K562 (cell line): ENCODE data around the gene EPHB4. TPM values are rescaled to one million over a fixed set of nuclear protein-coding genes. Genes with fewer than 3 reads are reported as not detected.

Experiments used
- CHD2 ChIP-seq: IDR thresholded peaks from 2 replicates; pipeline ENCODE4 v1.6.1; 2011; ENCODE audit warnings: low read depth, low read length
- CXXC5 ChIP-seq: fragments of 250-450 bp; sonication (Bioruptor Pico); IDR thresholded peaks from 2 replicates; pipeline ENCODE4 v1.8.0; 2022; ENCODE audit warnings: inconsistent platforms, mild to moderate bottlenecking, moderate library complexity
- HDAC3 ChIP-seq: fragments of 450-650 bp; IDR thresholded peaks from 2 replicates; pipeline ENCODE4 v1.6.1; 2018; ENCODE audit warnings: borderline replicate concordance, mild to moderate bottlenecking, moderate library complexity; ENCODE audit not compliant: partially characterized antibody
- L3MBTL2 ChIP-seq: fragments of 450-650 bp; IDR thresholded peaks from 2 replicates; pipeline ENCODE4 v1.6.1; 2016; ENCODE audit warnings: mild to moderate bottlenecking, moderate library complexity
- NR4A1 ChIP-seq, 2 experiments: fragments of 250-450 bp in 1 of 2; fragments of 450-650 bp in 1 of 2; sonication (Bioruptor Pico) in 1 of 2; IDR thresholded peaks; 2 replicates each; pipeline versions ENCODE4 v1.4.0 to v1.6.1; 2016 to 2020; ENCODE audit warnings: mild to moderate bottlenecking in 2 of 2, missing compliant biosample characterization in 1 of 2, missing genetic modification characterization in 1 of 2, moderate library complexity in 1 of 2
- SPI1 ChIP-seq: IDR thresholded peaks from 2 replicates; pipeline ENCODE4 v1.6.1; 2011; ENCODE audit warnings: low read depth, low read length, control low read depth, borderline replicate concordance
- SRF ChIP-seq, 2 experiments: fragments of 250-450, 450-650 bp in 1 of 2; sonication (Bioruptor Pico) in 1 of 2; sonication (generic) in 1 of 2; formaldehyde crosslinking; IDR thresholded peaks; 2 replicates each; pipeline versions ENCODE4 v1.5.0 to v1.5.1; 2020 to 2022; ENCODE audit warnings: mild to moderate bottlenecking in 1 of 2, missing genetic modification reagents in 1 of 2
- ZNF121 ChIP-seq: sonication (generic); formaldehyde crosslinking; conservative IDR thresholded peaks from 2 replicates; pipeline ENCODE4 v1.8.0; 2022; ENCODE audit warnings: missing genetic modification reagents
- ZNF175 ChIP-seq: fragments of 200-800 bp; sonication (Bioruptor generic); IDR thresholded peaks from 2 replicates; pipeline ENCODE4 v1.6.1; 2016; ENCODE audit warnings: low read depth, mild to moderate bottlenecking, missing genetic modification characterization, missing compliant biosample characterization
- polyA plus RNA-seq, 8 experiments: library from polyadenylated mRNA; depleted of rRNA in 4 of 8; stranded (reverse) in 5 of 8; unstranded in 3 of 8; fragments of >200 nt; fragmentation: Nextera tagmentation in 2 of 8; fragmentation: Illumina TruSeq in 1 of 8; extraction: Ambion mirVana in 2 of 8; extraction: Trizol in 1 of 8; gene quantifications; 2 replicates each; pipeline versions ENCODE4 v1.2.1 to v1.2.3, GENCODE V29; 2011 to 2014; ENCODE audit warnings: inconsistent platforms in 1 of 8, missing spikeins in 1 of 8
- total RNA-seq, 7 experiments: library from RNA; depleted of rRNA in 6 of 7; stranded (reverse); fragments of >200 nt in 6 of 7; fragmentation: Illumina TruSeq in 2 of 7; extraction: Trizol in 2 of 7; gene quantifications; 2 replicates each; pipeline versions ENCODE4 v1.2.1 to v1.2.3, GENCODE V29; 2011 to 2021; ENCODE audit warnings: low replicate concordance in 1 of 7
- TF ChIP-seq, protein P1 (sequence below): IDR thresholded peaks from 3 replicates; pipeline ENCODE4 v1.6.1; 2011; ENCODE audit warnings: borderline replicate concordance, mild to moderate bottlenecking; ENCODE audit not compliant: insufficient read length, insufficient read depth
- TF ChIP-seq, protein P2 (sequence below): fragments of 450-650 bp; IDR thresholded peaks from one replicate; pipeline ENCODE4 v1.6.1; 2018; ENCODE audit warnings: mild to moderate bottlenecking, moderate library complexity; ENCODE audit not compliant: partially characterized antibody
- TF ChIP-seq, protein P3 (sequence below), 2 experiments: fragments of 450-650 bp in 1 of 2; IDR thresholded peaks; 2 replicates each; pipeline ENCODE4 v1.6.1; 2011 to 2017; ENCODE audit warnings: low read depth in 2 of 2, antibody characterized with exemption in 1 of 2, borderline replicate concordance in 1 of 2, low read length in 1 of 2, mild to moderate bottlenecking in 1 of 2, mixed read lengths in 1 of 2; ENCODE audit not compliant: control insufficient read depth in 1 of 2
- TF ChIP-seq, protein P4 (sequence below): fragments of 250-450 bp; sonication (Bioruptor Pico); IDR thresholded peaks from 2 replicates; pipeline ENCODE4 v1.8.0; 2022; ENCODE audit warnings: moderate library complexity, mild to moderate bottlenecking, inconsistent platforms
- TF ChIP-seq, protein P5 (sequence below): fragments of 450-650 bp; IDR thresholded peaks from 2 replicates; pipeline ENCODE4 v1.7.0; 2016; ENCODE audit warnings: borderline replicate concordance

EPHB4 gene
- total and polyA plus RNA-seq, 9 of the 15 experiments (the other 6 are each of a cell fraction or from before 2014, with no cell fraction given) = 1.2 to 82.1 (median 37.9) TPM

DNA sequence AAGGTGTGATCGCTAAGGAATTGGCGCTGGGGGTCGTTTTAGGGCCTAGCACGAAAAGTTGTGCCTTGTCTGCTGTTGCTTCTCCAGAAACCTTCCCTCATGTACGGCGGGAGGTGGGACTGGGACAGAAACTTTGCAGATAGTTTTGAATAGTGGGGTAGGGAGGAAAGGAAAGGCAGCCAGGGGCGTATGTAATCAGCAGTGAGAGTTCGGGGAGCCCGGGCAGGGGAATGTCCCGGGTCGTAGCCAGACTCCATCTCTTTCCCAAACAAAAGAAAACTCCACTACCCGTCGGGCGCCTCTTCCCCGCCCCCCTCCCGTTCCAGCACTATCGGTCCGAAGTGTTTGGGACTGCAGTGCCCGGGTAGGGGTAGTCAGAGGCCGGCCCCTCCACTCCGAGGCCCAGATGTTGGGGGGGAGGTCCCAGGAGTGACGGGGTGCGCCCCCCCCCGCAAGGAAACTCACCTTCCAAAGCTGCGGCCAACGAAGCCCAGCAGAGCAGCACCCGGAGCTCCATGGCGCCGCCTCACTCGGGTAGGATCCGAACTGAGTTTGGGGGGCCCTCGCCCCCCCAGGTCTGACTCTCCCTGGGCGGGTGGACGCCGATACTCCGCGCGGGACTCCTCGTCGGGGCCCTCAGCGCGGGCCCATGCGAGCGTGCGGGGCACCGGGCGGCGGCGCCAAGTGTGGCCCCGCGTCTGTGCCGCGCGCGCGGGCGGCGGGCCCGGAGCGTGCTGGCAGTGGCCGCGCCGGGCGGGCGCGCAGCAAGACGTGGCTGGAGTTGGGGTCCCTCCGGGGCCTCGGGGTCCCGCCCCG, 601 bp downstream of the EPHB4 start (continued):
- TF ChIP-seq SPI1 (no peak), ZNF121 (CRISPR knock-in tag) (no peak), CHD2 (no peak), NR4A1 (CRISPR knock-in tag; IDR thresholded peaks at IDR 0.05) (no peak), NR4A1 (tag; IDR thresholded peaks at IDR 0.05) (0 out of 2 replicates have a peak, but pooled peaks have one; percentile 34), CXXC5 (CRISPR knock-in tag) (peak; percentile 59), HDAC3 (no peak), L3MBTL2 (0 out of 2 replicates have a peak, but pooled peaks have one; percentile 11), ZNF175 (CRISPR knock-in tag) (no peak), SRF (CRISPR knock-in tag; IDR thresholded peaks at IDR 0.05) (0 out of 4 replicates have a peak, but pooled peaks of 1 of the 2 experiments have one; percentile 12)
- TF ChIP-seq, protein P1, sequence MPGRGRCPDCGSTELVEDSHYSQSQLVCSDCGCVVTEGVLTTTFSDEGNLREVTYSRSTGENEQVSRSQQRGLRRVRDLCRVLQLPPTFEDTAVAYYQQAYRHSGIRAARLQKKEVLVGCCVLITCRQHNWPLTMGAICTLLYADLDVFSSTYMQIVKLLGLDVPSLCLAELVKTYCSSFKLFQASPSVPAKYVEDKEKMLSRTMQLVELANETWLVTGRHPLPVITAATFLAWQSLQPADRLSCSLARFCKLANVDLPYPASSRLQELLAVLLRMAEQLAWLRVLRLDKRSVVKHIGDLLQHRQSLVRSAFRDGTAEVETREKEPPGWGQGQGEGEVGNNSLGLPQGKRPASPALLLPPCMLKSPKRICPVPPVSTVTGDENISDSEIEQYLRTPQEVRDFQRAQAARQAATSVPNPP = no peak
- TF ChIP-seq, protein P2, sequence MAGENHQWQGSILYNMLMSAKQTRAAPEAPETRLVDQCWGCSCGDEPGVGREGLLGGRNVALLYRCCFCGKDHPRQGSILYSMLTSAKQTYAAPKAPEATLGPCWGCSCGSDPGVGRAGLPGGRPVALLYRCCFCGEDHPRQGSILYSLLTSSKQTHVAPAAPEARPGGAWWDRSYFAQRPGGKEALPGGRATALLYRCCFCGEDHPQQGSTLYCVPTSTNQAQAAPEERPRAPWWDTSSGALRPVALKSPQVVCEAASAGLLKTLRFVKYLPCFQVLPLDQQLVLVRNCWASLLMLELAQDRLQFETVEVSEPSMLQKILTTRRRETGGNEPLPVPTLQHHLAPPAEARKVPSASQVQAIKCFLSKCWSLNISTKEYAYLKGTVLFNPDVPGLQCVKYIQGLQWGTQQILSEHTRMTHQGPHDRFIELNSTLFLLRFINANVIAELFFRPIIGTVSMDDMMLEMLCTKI = no peak
- TF ChIP-seq, protein P3, sequence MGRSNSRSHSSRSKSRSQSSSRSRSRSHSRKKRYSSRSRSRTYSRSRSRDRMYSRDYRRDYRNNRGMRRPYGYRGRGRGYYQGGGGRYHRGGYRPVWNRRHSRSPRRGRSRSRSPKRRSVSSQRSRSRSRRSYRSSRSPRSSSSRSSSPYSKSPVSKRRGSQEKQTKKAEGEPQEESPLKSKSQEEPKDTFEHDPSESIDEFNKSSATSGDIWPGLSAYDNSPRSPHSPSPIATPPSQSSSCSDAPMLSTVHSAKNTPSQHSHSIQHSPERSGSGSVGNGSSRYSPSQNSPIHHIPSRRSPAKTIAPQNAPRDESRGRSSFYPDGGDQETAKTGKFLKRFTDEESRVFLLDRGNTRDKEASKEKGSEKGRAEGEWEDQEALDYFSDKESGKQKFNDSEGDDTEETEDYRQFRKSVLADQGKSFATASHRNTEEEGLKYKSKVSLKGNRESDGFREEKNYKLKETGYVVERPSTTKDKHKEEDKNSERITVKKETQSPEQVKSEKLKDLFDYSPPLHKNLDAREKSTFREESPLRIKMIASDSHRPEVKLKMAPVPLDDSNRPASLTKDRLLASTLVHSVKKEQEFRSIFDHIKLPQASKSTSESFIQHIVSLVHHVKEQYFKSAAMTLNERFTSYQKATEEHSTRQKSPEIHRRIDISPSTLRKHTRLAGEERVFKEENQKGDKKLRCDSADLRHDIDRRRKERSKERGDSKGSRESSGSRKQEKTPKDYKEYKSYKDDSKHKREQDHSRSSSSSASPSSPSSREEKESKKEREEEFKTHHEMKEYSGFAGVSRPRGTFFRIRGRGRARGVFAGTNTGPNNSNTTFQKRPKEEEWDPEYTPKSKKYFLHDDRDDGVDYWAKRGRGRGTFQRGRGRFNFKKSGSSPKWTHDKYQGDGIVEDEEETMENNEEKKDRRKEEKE (IDR thresholded peaks at IDR 0.05; ENCODE audit: borderline replicate concordance in 1 of 2, control insufficient read depth in 1 of 2, low read depth in 2 of 2, low read length in 1 of 2) = no peak
- TF ChIP-seq, protein P4, sequence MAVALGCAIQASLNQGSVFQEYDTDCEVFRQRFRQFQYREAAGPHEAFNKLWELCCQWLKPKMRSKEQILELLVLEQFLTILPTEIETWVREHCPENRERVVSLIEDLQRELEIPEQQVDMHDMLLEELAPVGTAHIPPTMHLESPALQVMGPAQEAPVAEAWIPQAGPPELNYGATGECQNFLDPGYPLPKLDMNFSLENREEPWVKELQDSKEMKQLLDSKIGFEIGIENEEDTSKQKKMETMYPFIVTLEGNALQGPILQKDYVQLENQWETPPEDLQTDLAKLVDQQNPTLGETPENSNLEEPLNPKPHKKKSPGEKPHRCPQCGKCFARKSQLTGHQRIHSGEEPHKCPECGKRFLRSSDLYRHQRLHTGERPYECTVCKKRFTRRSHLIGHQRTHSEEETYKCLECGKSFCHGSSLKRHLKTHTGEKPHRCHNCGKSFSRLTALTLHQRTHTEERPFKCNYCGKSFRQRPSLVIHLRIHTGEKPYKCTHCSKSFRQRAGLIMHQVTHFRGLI = no peak
- TF ChIP-seq, protein P5, sequence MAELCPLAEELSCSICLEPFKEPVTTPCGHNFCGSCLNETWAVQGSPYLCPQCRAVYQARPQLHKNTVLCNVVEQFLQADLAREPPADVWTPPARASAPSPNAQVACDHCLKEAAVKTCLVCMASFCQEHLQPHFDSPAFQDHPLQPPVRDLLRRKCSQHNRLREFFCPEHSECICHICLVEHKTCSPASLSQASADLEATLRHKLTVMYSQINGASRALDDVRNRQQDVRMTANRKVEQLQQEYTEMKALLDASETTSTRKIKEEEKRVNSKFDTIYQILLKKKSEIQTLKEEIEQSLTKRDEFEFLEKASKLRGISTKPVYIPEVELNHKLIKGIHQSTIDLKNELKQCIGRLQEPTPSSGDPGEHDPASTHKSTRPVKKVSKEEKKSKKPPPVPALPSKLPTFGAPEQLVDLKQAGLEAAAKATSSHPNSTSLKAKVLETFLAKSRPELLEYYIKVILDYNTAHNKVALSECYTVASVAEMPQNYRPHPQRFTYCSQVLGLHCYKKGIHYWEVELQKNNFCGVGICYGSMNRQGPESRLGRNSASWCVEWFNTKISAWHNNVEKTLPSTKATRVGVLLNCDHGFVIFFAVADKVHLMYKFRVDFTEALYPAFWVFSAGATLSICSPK = no peak
